K562 (cell line): ENCODE data around the gene F12. TPM values are rescaled to one million over a fixed set of nuclear protein-coding genes. Genes with fewer than 3 reads are reported as not detected.
A peak's percentile ranks its signal among the peaks of the same experiment; 100 is the strongest.

ENCODE experiments used
- ARID1B ChIP-seq: fragments of 450-650 bp; IDR thresholded peaks from 2 replicates; pipeline ENCODE4 v1.6.1; 2016; ENCODE audit warnings: antibody characterized with exemption, mild to moderate bottlenecking, inconsistent platforms
- ARID2 ChIP-seq: fragments of 450-650 bp; IDR thresholded peaks from 2 replicates; pipeline ENCODE4 v1.6.1; 2017; ENCODE audit warnings: antibody characterized with exemption, mild to moderate bottlenecking
- CGGBP1 ChIP-seq: fragments of 250-450 bp; sonication (Bioruptor Pico); IDR thresholded peaks from 2 replicates; pipeline ENCODE4 v1.9.0; 2021; ENCODE audit warnings: mild to moderate bottlenecking
- CREBBP ChIP-seq: IDR thresholded peaks from one replicate; pipeline ENCODE4 v1.6.1; 2012; ENCODE audit warnings: low read depth, mild to moderate bottlenecking, control low read depth, inconsistent platforms, low read length
- CSDE1 ChIP-seq, 2 experiments: fragments of 450-650 bp; IDR thresholded peaks; 2 replicates each; pipeline ENCODE4 v1.6.1; 2016; ENCODE audit warnings: mild to moderate bottlenecking in 1 of 2
- DMBX1 ChIP-seq: fragments of 250-450 bp; sonication (Bioruptor Pico); IDR thresholded peaks from 2 replicates; pipeline ENCODE4 v1.8.0; 2022; ENCODE audit warnings: inconsistent platforms, mild to moderate bottlenecking, moderate library complexity, borderline replicate concordance
- ELF4 ChIP-seq: fragments of 450-650 bp; formaldehyde crosslinking; IDR thresholded peaks from 2 replicates; pipeline ENCODE4 v1.4.0; 2022; ENCODE audit warnings: missing genetic modification characterization
- ERF ChIP-seq: fragments of 450-650 bp; formaldehyde crosslinking; IDR thresholded peaks from 2 replicates; pipeline ENCODE4 v1.4.0; 2020; ENCODE audit warnings: mild to moderate bottlenecking, mixed read lengths
- ESRRA ChIP-seq: fragments of 450-650 bp; IDR thresholded peaks from 2 replicates; pipeline ENCODE4 v1.6.1; 2014; ENCODE audit warnings: low read depth, mild to moderate bottlenecking, moderate library complexity, borderline replicate concordance
- FOXJ3 ChIP-seq: sonication (generic); formaldehyde crosslinking; IDR thresholded peaks from 2 replicates; pipeline ENCODE4 v1.4.0; 2020; ENCODE audit warnings: mild to moderate bottlenecking, missing genetic modification reagents
- HDAC3 ChIP-seq: fragments of 450-650 bp; IDR thresholded peaks from 2 replicates; pipeline ENCODE4 v1.6.1; 2018; ENCODE audit warnings: borderline replicate concordance, mild to moderate bottlenecking, moderate library complexity; ENCODE audit not compliant: partially characterized antibody
- MAFF ChIP-seq: IDR thresholded peaks from 2 replicates; pipeline ENCODE4 v1.6.1; 2012; ENCODE audit warnings: low read length, improper control_type of control experiment
- MCM2 ChIP-seq: fragments of 450-650 bp; IDR thresholded peaks from 2 replicates; pipeline ENCODE4 v1.6.1; 2017; ENCODE audit warnings: low read depth, mild to moderate bottlenecking
- MEF2A ChIP-seq: IDR thresholded peaks from 2 replicates; pipeline ENCODE4 v1.6.1; 2011; ENCODE audit warnings: low read depth, mild to moderate bottlenecking, low read length, moderate library complexity; ENCODE audit not compliant: control insufficient read depth
- NCOA6 ChIP-seq: fragments of 450-650 bp; IDR thresholded peaks from 2 replicates; pipeline ENCODE4 v1.6.1; 2017; ENCODE audit warnings: mild to moderate bottlenecking
- NKRF ChIP-seq: fragments of 450-650 bp; IDR thresholded peaks from 2 replicates; pipeline ENCODE4 v1.6.1; 2016; ENCODE audit warnings: borderline replicate concordance
- PHB ChIP-seq: fragments of 250-450 bp; sonication (Bioruptor Pico); IDR thresholded peaks from 2 replicates; pipeline ENCODE4 v1.5.0; 2021
- POLR2B ChIP-seq: fragments of 450-650 bp; IDR thresholded peaks from 2 replicates; pipeline ENCODE4 v1.6.1; 2018; ENCODE audit warnings: low read depth; ENCODE audit not compliant: partially characterized antibody
- POLR3A ChIP-seq: IDR thresholded peaks from 2 replicates; pipeline ENCODE4 v1.6.1; 2011; ENCODE audit warnings: borderline replicate concordance, mild to moderate bottlenecking, moderate library complexity; ENCODE audit not compliant: insufficient read length, insufficient read depth; ENCODE audit errors: extremely low read depth
- PTTG1 ChIP-seq: fragments of 450-650 bp; IDR thresholded peaks from 2 replicates; pipeline ENCODE4 v1.6.1; 2016; ENCODE audit warnings: low read depth, mild to moderate bottlenecking, missing genetic modification characterization, missing compliant biosample characterization
- SETDB1 ChIP-seq: IDR thresholded peaks from one replicate; pipeline ENCODE4 v1.6.1; 2012; ENCODE audit warnings: low read length, control low read depth, inconsistent platforms
- TAL1 ChIP-seq: fragments of 450-650 bp; IDR thresholded peaks from 2 replicates; pipeline ENCODE4 v1.6.1; 2016; ENCODE audit warnings: mild to moderate bottlenecking
- TARDBP ChIP-seq: fragments of 450-650 bp; IDR thresholded peaks from 2 replicates; pipeline ENCODE4 v1.6.1; 2016
- TCF7 ChIP-seq: sonication (generic); IDR thresholded peaks from 2 replicates; pipeline ENCODE4 v1.6.1; 2016; ENCODE audit warnings: antibody characterized with exemption, borderline replicate concordance
- ZC3H4 ChIP-seq: sonication (generic); formaldehyde crosslinking; IDR thresholded peaks from 2 replicates; pipeline ENCODE4 v1.9.0; 2021; ENCODE audit warnings: missing genetic modification reagents, borderline replicate concordance
- ZNF134 ChIP-seq: fragments of 250-450 bp; sonication (Bioruptor Pico); conservative IDR thresholded peaks from 2 replicates; pipeline ENCODE4 v1.4.0; 2020
- ZNF23 ChIP-seq: fragments of 250-450 bp; sonication (Bioruptor Pico); IDR thresholded peaks from 2 replicates; pipeline ENCODE4 v1.4.0; 2020; ENCODE audit warnings: mild to moderate bottlenecking
- ZNF24 ChIP-seq: fragments of 450-650 bp; IDR thresholded peaks from 2 replicates; pipeline ENCODE4 v1.6.1; 2016
- ZNF507 ChIP-seq: conservative IDR thresholded peaks from 2 replicates; pipeline ENCODE4 v1.6.1; 2017; ENCODE audit warnings: missing genetic modification characterization, missing compliant biosample characterization
- ZNF583 ChIP-seq: fragments of 250-450 bp; sonication (Bioruptor Pico); IDR thresholded peaks from 2 replicates; pipeline ENCODE4 v1.4.0; 2020
- ZNF696 ChIP-seq: fragments of 250-450 bp; sonication (Bioruptor Pico); conservative IDR thresholded peaks from 2 replicates; pipeline ENCODE4 v1.4.0; 2020; ENCODE audit warnings: mild to moderate bottlenecking, moderate library complexity
- polyA plus RNA-seq, 8 experiments: library from polyadenylated mRNA; depleted of rRNA in 4 of 8; stranded (reverse) in 5 of 8; unstranded in 3 of 8; fragments of >200 nt; fragmentation: Nextera tagmentation in 2 of 8; fragmentation: Illumina TruSeq in 1 of 8; extraction: Ambion mirVana in 2 of 8; extraction: Trizol in 1 of 8; gene quantifications; 2 replicates each; pipeline versions ENCODE4 v1.2.1 to v1.2.3, GENCODE V29; 2011 to 2014; ENCODE audit warnings: inconsistent platforms in 1 of 8, missing spikeins in 1 of 8
- total RNA-seq, 7 experiments: library from RNA; depleted of rRNA in 6 of 7; stranded (reverse); fragments of >200 nt in 6 of 7; fragmentation: Illumina TruSeq in 2 of 7; extraction: Trizol in 2 of 7; gene quantifications; 2 replicates each; pipeline versions ENCODE4 v1.2.1 to v1.2.3, GENCODE V29; 2011 to 2021; ENCODE audit warnings: low replicate concordance in 1 of 7

Gene F12
- total and polyA plus RNA-seq, 9 of the 15 experiments (the other 6 are each of a cell fraction or from before 2014, with no cell fraction given), result 0.59 to 18.3 (median 3.6) TPM

- TF ChIP-seq ZC3H4 (CRISPR knock-in tag) (no peak), ARID2 (no peak), NCOA6 (no peak), ZNF696 (CRISPR knock-in tag) (no peak), FOXJ3 (CRISPR knock-in tag) (no peak), HDAC3 (no peak), ZNF23 (CRISPR knock-in tag) (no peak), DMBX1 (CRISPR knock-in tag) (no peak), CGGBP1 (CRISPR knock-in tag) (no peak), POLR3A (no peak), PTTG1 (tag) (no peak), ARID1B (no peak), ZNF24 (no peak), ZNF134 (CRISPR knock-in tag) (no peak), CSDE1 (IDR thresholded peaks at IDR 0.05) (no peak), NKRF (0 out of 2 replicates have a peak, but pooled peaks have one; percentile 28), MEF2A (no peak), TAL1 (no peak), ESRRA (peak; percentile 5; the same call in 1 of the 2 replicates), ERF (CRISPR knock-in tag) (no peak), ELF4 (CRISPR knock-in tag) (no peak), MCM2 (no peak), TCF7 (0 out of 2 replicates have a peak, but pooled peaks have one; percentile 20), ZNF583 (no peak), PHB (CRISPR knock-in tag) (no peak), POLR2B (peak; percentile 31), CREBBP (no peak), TARDBP (no peak), SETDB1 (no peak), MAFF (no peak), ZNF507 (tag) (no peak)
These were observed 46.6 kb upstream of the F12 start (continued) for GRCh38 chr5:177455661-177456590.
